Ishikawa (cell line): Measurements from ENCODE around the gene ZFP1.

Experiments used
- CEBPB ChIP-seq: IDR thresholded peaks from 2 replicates; pipeline ENCODE4 v1.6.1; 2012
- CREB1 ChIP-seq: IDR thresholded peaks from 2 replicates; pipeline ENCODE4 v1.6.1; 2012; ENCODE audit warnings: low read depth
- EGR1 ChIP-seq: IDR thresholded peaks from 2 replicates; pipeline ENCODE4 v1.6.1; 2012
- EP300 ChIP-seq: IDR thresholded peaks from 2 replicates; pipeline ENCODE4 v1.6.1; 2012; ENCODE audit warnings: borderline replicate concordance
- FOXM1 ChIP-seq: IDR thresholded peaks from 2 replicates; pipeline ENCODE4 v1.6.1; 2012; ENCODE audit warnings: low read depth, borderline replicate concordance
- MAX ChIP-seq: IDR thresholded peaks from 2 replicates; pipeline ENCODE4 v1.6.1; 2012
- NFIC ChIP-seq: IDR thresholded peaks from 2 replicates; pipeline ENCODE4 v1.6.1; 2012
- RAD21 ChIP-seq: IDR thresholded peaks from 2 replicates; pipeline ENCODE4 v1.6.1; 2012; ENCODE audit warnings: low read depth
- REST ChIP-seq: IDR thresholded peaks from 2 replicates; pipeline ENCODE4 v1.6.1; 2012; ENCODE audit warnings: low read depth, mild to moderate bottlenecking
- TAF1 ChIP-seq: IDR thresholded peaks from 2 replicates; pipeline ENCODE4 v1.6.1; 2012; ENCODE audit warnings: low read depth, mild to moderate bottlenecking
- TCF12 ChIP-seq: IDR thresholded peaks from 2 replicates; pipeline ENCODE4 v1.6.1; 2012; ENCODE audit warnings: low read depth
- TEAD4 ChIP-seq: IDR thresholded peaks from 2 replicates; pipeline ENCODE4 v1.6.1; 2012
- USF1 ChIP-seq: IDR thresholded peaks from 2 replicates; pipeline ENCODE4 v1.6.1; 2012
- YY1 ChIP-seq: IDR thresholded peaks from 2 replicates; pipeline ENCODE4 v1.6.1; 2012; ENCODE audit warnings: low read depth
- ZBTB7A ChIP-seq: IDR thresholded peaks from 2 replicates; pipeline ENCODE4 v1.6.1; 2012; ENCODE audit warnings: low read depth

The ZFP1 gene

GRCh38 chr16:75209944-75210343, 61.6 kb downstream of the ZFP1 start:
- no peak for TF ChIP-seq EGR1
- no peak for TF ChIP-seq EP300
- no peak for TF ChIP-seq TEAD4
- no peak for TF ChIP-seq NFIC
- no peak for TF ChIP-seq RAD21
- TF ChIP-seq USF1 = no peak
- no peak for TF ChIP-seq CEBPB
- no peak for TF ChIP-seq FOXM1
- no peak for TF ChIP-seq TCF12
- no peak for TF ChIP-seq REST
- no peak for TF ChIP-seq YY1
- no peak for TF ChIP-seq MAX
- no peak for TF ChIP-seq ZBTB7A
- no peak for TF ChIP-seq TAF1
- no peak for TF ChIP-seq CREB1

- TF ChIP-seq EGR1 (no peak), MAX (no peak), USF1 (no peak), TEAD4 (no peak), TCF12 (no peak), CREB1 (no peak), REST (no peak), RAD21 (no peak), CEBPB (no peak), ZBTB7A (no peak), NFIC (no peak), TAF1 (no peak), EP300 (no peak), YY1 (no peak), FOXM1 (no peak)
Measured at GRCh38 chr16:75216127-75216526, 67.8 kb downstream of the ZFP1 start.

- TF ChIP-seq TEAD4 (no peak), NFIC (no peak), FOXM1 (no peak), EGR1 (no peak), EP300 (no peak), CEBPB (no peak), TAF1 (no peak), USF1 (no peak), TCF12 (no peak), CREB1 (no peak), MAX (no peak), ZBTB7A (no peak), RAD21 (no peak), REST (no peak), YY1 (no peak)
Measured at GRCh38 chr16:75216576-75216975, 68.3 kb downstream of the ZFP1 start.

- TF ChIP-seq EGR1 (no peak), FOXM1 (no peak), TAF1 (no peak), TEAD4 (no peak), NFIC (no peak), TCF12 (no peak)
Measured at GRCh38 chr16:75217389-75217851, 69.1 kb downstream of the ZFP1 start.
